ENCODE results near the gene MON2. TPM values are rescaled to one million over a fixed set of nuclear protein-coding genes. Genes with fewer than 3 reads are reported as not detected.

Gene MON2
- total and polyA plus RNA-seq, 2 donors (not counting 3 experiments of a cell fraction or from before 2014, with no cell fraction given): 8.9 to 41.8 TPM

GRCh38 chr12:62532333-62532732 is 65.7 kb downstream of the MON2 start:
- dilution Hi-C loops (cut with MboI; ENCODE audit: extremely low pct_ligation_motif_present, low sequenced_read_pairs): no loop called here
- H3K4me3 ChIP-seq (replicated peaks in 1 of 3; ENCODE audit: insufficient read depth in 1 of 3, low read depth in 1 of 3, low read length in 3 of 3): no peak overlapping the region
- H3K27ac ChIP-seq (ENCODE audit: insufficient read depth, low read depth, low read length): no peak overlapping the region
- BruUV-seq (replicated peaks): no TSS peak
- TF ChIP-seq CTCF (IDR thresholded peaks at IDR 0.05; ENCODE audit: extremely low read depth in 1 of 2, insufficient read depth in 1 of 2, low read depth in 1 of 2, low read length in 2 of 2) (no peak), JUN (IDR thresholded peaks at IDR 0.05; ENCODE audit: borderline replicate concordance, insufficient read depth, insufficient read length, low read depth) (no peak), POLR2AphosphoS5 (IDR thresholded peaks at IDR 0.05; ENCODE audit: insufficient read depth, low read depth, low read length) (no peak), MYC (IDR thresholded peaks at IDR 0.05; ENCODE audit: low read depth, low read length) (no peak), MAX (IDR thresholded peaks at IDR 0.05; ENCODE audit: insufficient read depth, insufficient read length) (no peak), EZH2 (IDR thresholded peaks at IDR 0.05; ENCODE audit: borderline replicate concordance, low read depth, low read length, severe bottlenecking) (no peak), FOS (IDR thresholded peaks at IDR 0.05; ENCODE audit: borderline replicate concordance, insufficient read depth, low read length) (no peak), GATA2 (IDR thresholded peaks at IDR 0.05; ENCODE audit: insufficient read depth, insufficient read length, low read depth, low read length) (no peak), POLR2A (IDR thresholded peaks at IDR 0.05; ENCODE audit: low read depth, low read length) (no peak)
- H3K36me3 ChIP-seq (ENCODE audit: control insufficient read depth in 2 of 2, extremely low read depth in 1 of 2, insufficient read depth in 2 of 2, low read length in 2 of 2): peaks cover 0 to 5% of the 10 kb centered on the region in 2 experiments
- ChIA-PET CTCF (no interaction called here), POLR2A (no interaction called here)
- FAIRE-seq: no peak
- H3K4me1 ChIP-seq (ENCODE audit: control insufficient read depth, extremely low read depth, insufficient read depth, low read length): peaks cover under 1% of the 10 kb centered on the region
- no peak overlapping the region for H3K4me2 ChIP-seq (ENCODE audit: insufficient read depth, low read length)
- no peak overlapping the region for H2AFZ ChIP-seq (ENCODE audit: low read depth, low read length)
- H3K9me3 ChIP-seq (replicated peaks; ENCODE audit: control insufficient read depth, insufficient read depth, low read length): no peaks in the 10 kb centered on the region
- no peak overlapping the region for H3K9ac ChIP-seq (replicated peaks; ENCODE audit: extremely low read depth, insufficient read depth, low read length)
- no peaks in the 10 kb centered on the region for H4K20me1 ChIP-seq (replicated peaks; ENCODE audit: control insufficient read depth, extremely low read depth, insufficient read depth, low read length)
- intact Hi-C loops (cut with micrococcal nuclease): no loop called here
- no peaks in the 10 kb centered on the region for H3K27me3 ChIP-seq (ENCODE audit: control insufficient read depth in 2 of 2, insufficient read depth in 2 of 2, low read length in 2 of 2)
- no peaks in the 10 kb centered on the region for H3K79me2 ChIP-seq (ENCODE audit: control insufficient read depth, insufficient read depth, low read length)
- no peaks in the 10 kb centered on the region for H3K9me1 ChIP-seq (replicated peaks; ENCODE audit: control insufficient read depth, extremely low read depth, insufficient read depth, low read length)
- no peak for DNase-seq (ENCODE audit: low read depth, low spot score)

Measured in endothelial cell of umbilical vein (primary cell).